ENCODE measurements around the gene FKTN. TPM values are rescaled to one million over a fixed set of nuclear protein-coding genes. Genes with fewer than 3 reads are reported as not detected.

The FKTN gene
- total RNA-seq, 1 donor: 40.7 TPM

DNA sequence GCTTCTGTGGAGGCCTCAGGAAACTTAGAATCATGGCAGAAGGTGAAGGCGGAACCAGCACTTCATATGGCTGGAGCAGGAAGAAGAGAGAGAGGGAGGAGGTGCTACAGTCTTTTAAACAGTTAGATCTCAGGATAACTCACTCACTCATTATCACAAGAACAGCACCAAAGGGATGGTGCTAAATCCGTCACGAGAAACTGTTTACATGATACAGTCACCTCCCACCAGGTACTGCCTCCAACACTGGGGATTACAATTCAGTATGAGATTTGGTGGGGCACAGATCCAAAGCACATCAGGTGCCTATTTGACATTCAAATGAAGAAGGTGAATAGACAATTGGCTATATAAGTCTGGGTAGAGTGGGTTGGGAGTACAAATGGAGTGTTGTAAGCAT, 35.2 kb downstream of the FKTN start:
- no peak overlapping the region for H3K4me3 ChIP-seq (ENCODE audit: low read depth, low read length)
- no peak for DNase-seq (ENCODE audit: low read depth)
- TF ChIP-seq, protein P1, sequence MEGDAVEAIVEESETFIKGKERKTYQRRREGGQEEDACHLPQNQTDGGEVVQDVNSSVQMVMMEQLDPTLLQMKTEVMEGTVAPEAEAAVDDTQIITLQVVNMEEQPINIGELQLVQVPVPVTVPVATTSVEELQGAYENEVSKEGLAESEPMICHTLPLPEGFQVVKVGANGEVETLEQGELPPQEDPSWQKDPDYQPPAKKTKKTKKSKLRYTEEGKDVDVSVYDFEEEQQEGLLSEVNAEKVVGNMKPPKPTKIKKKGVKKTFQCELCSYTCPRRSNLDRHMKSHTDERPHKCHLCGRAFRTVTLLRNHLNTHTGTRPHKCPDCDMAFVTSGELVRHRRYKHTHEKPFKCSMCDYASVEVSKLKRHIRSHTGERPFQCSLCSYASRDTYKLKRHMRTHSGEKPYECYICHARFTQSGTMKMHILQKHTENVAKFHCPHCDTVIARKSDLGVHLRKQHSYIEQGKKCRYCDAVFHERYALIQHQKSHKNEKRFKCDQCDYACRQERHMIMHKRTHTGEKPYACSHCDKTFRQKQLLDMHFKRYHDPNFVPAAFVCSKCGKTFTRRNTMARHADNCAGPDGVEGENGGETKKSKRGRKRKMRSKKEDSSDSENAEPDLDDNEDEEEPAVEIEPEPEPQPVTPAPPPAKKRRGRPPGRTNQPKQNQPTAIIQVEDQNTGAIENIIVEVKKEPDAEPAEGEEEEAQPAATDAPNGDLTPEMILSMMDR (IDR thresholded peaks at IDR 0.05; ENCODE audit: insufficient read depth, low read length): no peak

DNA sequence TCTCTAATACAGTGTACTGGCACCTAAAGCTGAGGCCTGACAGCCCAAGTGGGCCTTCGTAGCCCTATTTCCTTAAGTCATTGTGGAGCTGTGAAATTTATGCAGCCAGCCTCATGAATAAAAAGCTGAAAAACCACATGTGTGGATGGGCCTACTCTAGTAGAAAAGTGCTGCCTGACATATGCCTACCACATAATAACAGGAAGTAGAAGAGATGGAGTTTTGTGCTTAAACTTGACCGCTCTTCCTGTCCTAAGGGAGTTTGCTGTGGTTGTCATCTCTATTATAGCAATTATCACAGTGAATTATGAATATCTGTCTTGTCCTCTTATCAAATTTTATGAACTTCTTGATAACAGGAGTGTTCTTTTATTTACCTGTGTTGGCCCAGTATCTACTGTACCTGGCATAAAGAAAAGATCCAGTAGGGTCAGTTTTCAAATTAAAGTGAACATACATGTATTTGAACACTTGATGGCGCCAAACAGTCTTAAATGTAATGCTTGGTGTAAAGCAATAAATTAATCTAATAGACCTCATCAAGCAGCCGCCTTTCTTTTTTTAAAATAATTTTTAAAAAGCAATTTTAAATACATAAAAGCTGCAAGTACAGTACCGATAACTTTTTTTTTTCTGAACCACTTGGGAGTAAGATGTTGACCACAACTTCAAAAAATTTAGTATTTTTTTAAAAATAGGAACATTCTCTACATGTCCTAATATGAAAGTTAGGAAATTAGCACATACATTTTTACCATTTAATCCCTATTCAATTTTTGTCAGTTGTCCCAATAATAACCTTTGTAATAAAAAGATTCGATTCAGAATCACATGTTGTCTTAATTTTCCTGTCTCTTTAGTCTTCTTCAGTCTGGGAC, 51.0 kb downstream of the FKTN start:
- H3K4me3 ChIP-seq (ENCODE audit: low read depth, low read length): no peak overlapping the region
- TF ChIP-seq, protein P1 (IDR thresholded peaks at IDR 0.05; ENCODE audit: insufficient read depth, low read length): peak; percentile 44
- DNase-seq (ENCODE audit: low read depth): peak; percentile 70

DNA sequence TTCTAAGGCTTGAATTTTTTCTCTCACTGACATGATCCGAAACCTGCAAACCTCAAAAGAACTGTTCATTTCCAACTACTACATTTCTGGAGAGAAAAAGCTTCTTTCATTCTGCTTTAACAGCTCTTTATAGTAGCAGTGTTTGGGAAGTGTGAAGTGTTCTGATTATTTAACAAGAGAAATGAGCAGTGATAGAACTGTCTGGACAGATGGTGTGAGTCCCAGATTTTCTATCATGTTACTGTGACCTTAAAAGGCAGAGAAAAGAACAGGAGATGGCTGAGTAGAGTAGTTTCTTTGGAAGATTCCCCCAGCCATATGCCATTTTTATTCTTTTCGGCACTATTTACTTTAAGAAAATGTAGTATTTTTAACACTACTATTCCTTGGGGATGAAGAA, 63.1 kb downstream of the FKTN start:
- TF ChIP-seq, protein P1 (IDR thresholded peaks at IDR 0.05; ENCODE audit: insufficient read depth, low read length): no peak
- DNase-seq (ENCODE audit: low read depth): no peak
- H3K4me3 ChIP-seq (ENCODE audit: low read depth, low read length): no peak overlapping the region

DNA sequence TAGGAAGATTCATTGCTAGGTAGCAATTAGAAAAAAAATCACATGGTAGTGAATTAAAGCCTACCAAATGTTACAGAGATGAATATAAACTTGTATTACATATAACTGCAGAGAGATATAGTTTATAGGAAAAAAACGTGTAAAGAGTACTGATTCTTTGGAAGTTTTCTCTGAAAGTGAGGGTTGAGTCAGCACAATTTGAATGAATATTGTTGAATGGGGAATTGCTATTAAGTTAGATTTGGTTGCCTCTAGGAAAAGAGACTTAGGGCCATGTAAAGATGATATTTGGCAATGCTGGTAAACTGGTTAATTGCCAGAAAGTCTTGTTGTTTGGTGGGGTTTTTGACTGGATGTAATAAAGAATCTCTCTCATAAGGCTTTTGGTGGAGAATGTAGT, 67.2 kb downstream of the FKTN start:
- no peak for DNase-seq (ENCODE audit: low read depth)
- TF ChIP-seq, protein P1 (IDR thresholded peaks at IDR 0.05; ENCODE audit: insufficient read depth, low read length): no peak
- no peak overlapping the region for H3K4me3 ChIP-seq (ENCODE audit: low read depth, low read length)

DNA sequence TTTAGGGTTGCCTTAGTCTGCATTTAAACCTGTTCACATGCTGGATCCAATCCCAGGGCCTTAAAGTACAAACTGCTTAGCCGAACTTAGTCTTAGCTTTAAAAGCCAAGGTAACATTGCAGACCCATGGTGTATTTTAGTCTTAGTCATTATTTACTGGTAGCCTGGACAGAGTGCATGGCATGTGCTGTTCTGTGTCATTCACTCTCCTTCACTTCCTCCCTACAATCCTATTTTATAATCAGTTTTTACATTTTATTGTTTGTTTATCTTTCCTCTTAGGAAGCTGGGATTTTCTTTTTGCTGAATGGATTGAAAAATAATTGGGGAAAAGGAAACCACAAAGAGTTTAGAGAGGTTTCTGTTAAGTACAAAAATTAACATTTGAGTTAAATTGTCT, 74.9 kb downstream of the FKTN start:
- no peak for DNase-seq (ENCODE audit: low read depth)
- TF ChIP-seq, protein P1 (IDR thresholded peaks at IDR 0.05; ENCODE audit: insufficient read depth, low read length): no peak
- H3K4me3 ChIP-seq (ENCODE audit: low read depth, low read length): no peak overlapping the region

- no peak for DNase-seq (ENCODE audit: low read depth)
- TF ChIP-seq, protein P1 (IDR thresholded peaks at IDR 0.05; ENCODE audit: insufficient read depth, low read length): no peak
- no peak overlapping the region for H3K4me3 ChIP-seq (ENCODE audit: low read depth, low read length)
Observed at GRCh38 chr9:105633411-105633810, 75.5 kb downstream of the FKTN start.

All from fibroblast of the aortic adventitia (primary cell).